Measurements from ENCODE around the gene ATP2C2.
A peak's percentile ranks its signal among the peaks of the same experiment; 100 is the strongest.

The ATP2C2 gene

GRCh38 chr16:84481051-84481735, 112.9 kb downstream of the ATP2C2 start:
- no peak for TF ChIP-seq CTCF (IDR thresholded peaks at IDR 0.05)

GRCh38 chr16:84482001-84482891, 113.9 kb downstream of the ATP2C2 start:
- no peak for TF ChIP-seq CTCF (IDR thresholded peaks at IDR 0.05)

GRCh38 chr16:84482951-84483881, 114.9 kb downstream of the ATP2C2 start:
- TF ChIP-seq CTCF (IDR thresholded peaks at IDR 0.05), result no peak

GRCh38 chr16:84483882-84484565, 115.7 kb downstream of the ATP2C2 start:
- no peak for TF ChIP-seq CTCF (IDR thresholded peaks at IDR 0.05)

GRCh38 chr16:84484579-84485254, 116.4 kb downstream of the ATP2C2 start:
- peak; percentile 82 for TF ChIP-seq CTCF (IDR thresholded peaks at IDR 0.05)

GRCh38 chr16:84485255-84486010, 117.1 kb downstream of the ATP2C2 start:
- no peak for TF ChIP-seq CTCF (IDR thresholded peaks at IDR 0.05)
